NCI-H187 (cell line): ENCODE data around the gene VPS13D.

Experiments
- DNase-seq, 2 experiments: peaks; one replicate each; lab custom pipeline; 2025; lab: John Stamatoyannopoulos, UW

The VPS13D gene

GRCh38 chr1:12553963-12554362 lies 324.1 kb downstream of the VPS13D start:
- DNase-seq, result no peak

GRCh38 chr1:12554521-12555305 lies 324.9 kb downstream of the VPS13D start:
- no peak for DNase-seq

GRCh38 chr1:12555411-12556367 lies 325.9 kb downstream of the VPS13D start:
- DNase-seq, result no peak

GRCh38 chr1:12556368-12556930 lies 326.6 kb downstream of the VPS13D start:
- no peak for DNase-seq

GRCh38 chr1:12556957-12557935 lies 327.4 kb downstream of the VPS13D start:
- DNase-seq, result no peak

- DNase-seq, result no peak
Measured at GRCh38 chr1:12561121-12561520, 331.3 kb downstream of the VPS13D start.
